Retina (tissue), 1 donor: ENCODE results near the gene AXIN1.
"Not testable (repeated sequence)": the region's sequence is repeated elsewhere in the genome, so short reads cannot be mapped to it uniquely, and the experiment has no call there.

Experiments
- DNase-seq: peaks from one replicate; pipeline ENCODE4 v3.0.0-alpha.2; 2016

The AXIN1 gene

GRCh38 chr16:264440-264951 is 88.0 kb downstream of the AXIN1 start:
- DNase-seq, result no peak

GRCh38 chr16:263944-264343 is 88.6 kb downstream of the AXIN1 start:
- no peak for DNase-seq

GRCh38 chr16:263182-263774 is 89.2 kb downstream of the AXIN1 start:
- no peak for DNase-seq

- no peak for DNase-seq
These were observed 90.3 kb downstream of the AXIN1 start for GRCh38 chr16:262121-262745.

DNA sequence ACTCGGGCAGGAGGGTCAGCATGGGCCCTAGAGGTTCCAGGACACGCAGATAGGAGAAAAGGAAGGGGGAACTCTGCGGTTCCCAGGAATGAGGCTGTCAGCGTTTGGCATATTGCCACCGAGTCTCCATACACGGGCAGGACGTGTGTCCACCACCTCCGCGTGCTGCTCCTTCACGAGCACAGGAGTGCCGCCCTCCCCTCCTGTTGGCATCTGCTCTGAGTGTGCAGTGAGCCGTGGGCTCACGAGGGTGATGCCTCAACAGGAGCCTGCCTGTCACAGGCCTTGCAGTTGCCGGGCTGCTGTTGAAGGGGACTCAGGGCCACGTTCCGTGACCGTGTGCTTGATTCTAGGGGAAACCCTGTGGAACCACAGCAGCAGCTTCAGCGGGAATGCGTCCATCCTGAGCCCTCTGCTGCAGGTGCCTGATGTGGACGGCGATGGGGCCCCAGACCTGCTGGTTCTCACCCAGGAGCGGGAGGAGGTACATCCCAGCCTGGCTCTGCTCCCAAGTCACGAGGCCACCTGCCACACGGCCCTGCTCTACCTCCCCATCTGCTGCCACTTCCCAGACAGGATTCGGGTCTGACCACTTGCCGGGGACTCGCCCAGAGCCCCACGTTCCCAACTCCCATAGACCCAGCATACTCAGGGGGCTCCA is 91.4 kb downstream of the AXIN1 start:
- DNase-seq, result no peak

DNA sequence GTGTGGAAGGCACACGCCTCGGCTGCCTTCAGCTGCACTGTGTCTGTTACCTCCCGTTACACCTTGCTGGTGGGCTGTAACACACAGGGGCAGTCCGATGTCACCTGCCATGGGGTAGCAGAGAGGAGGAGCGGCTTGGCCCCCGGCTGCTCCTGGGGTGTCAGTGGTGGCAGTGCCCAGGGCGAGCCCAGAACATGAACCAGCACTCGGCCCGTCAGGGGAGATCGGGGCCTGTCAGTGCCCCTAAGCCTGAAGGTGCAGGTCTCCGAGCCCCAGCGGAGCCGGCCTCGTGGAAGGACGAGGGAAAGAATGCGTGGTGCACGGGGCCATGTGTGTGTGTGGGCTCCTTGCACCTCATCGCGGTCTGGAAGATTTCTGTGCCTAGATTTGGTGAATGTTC is 92.2 kb downstream of the AXIN1 start:
- DNase-seq, result no peak

DNA sequence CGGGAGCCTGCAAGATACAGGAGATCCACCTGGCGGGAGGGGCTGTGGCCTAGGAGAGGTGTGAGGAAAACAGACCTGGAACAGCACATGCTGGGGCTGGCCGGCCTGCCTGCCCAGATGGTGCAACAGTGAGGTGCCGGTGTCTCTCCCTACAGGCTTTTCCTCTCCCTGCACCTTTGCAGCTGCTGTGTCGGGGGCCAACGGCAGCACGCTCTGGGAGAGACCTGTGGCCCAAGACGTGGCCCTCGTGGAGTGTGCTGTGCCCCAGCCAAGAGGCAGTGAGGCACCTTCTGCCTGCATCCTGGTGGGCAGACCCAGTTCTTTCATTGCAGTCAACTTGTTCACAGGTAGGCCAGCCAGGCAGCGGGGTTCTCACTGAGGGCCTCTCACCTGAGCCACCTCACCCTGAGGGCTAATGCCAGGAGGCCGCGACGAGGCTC is 92.7 kb downstream of the AXIN1 start:
- DNase-seq, result no peak

GRCh38 chr16:259226-259625 is 93.3 kb downstream of the AXIN1 start:
- DNase-seq, result no peak

GRCh38 chr16:258091-258490 is 94.4 kb downstream of the AXIN1 start:
- DNase-seq, result not testable (repeated sequence)

DNA sequence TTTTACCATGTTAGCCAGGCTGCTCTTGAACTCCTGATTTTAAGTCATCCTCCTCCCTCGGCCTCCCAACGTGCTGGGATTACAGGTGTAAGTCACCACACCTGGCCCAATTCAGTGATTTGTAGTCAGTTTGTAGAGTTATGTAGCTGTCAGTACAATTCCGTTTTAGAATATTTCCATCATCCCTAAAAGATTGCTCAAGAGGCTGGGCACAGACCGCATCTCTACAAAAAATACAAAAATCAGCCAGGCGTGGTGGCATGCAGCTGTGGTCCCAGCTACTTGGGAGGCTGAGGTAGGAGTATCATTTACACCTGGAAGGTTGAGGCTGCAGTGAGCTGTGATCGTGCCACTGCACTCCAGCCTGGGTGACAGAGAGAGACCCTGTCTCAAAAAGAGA is 97.3 kb downstream of the AXIN1 start:
- no peak for DNase-seq

DNA sequence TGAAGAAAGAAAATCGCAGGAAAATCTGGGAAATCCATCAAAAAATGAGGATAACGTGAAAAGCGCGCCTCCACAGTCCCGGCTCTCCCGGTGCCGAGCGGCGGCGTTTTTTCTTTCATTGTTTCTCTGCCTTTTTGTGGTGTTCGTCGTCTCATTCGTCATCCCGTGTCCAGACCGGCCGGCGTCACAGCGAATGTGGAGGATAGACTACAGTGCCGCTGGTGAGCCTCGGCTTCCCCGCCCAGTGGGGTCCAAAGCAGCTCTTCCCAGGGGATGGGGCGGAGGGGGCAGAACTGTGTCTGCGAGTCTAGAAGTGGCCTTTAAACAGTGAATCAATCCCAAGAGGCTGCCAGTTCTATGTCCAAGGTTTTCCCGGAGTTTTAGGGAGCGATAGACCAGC is 98.1 kb downstream of the AXIN1 start:
- DNase-seq, result no peak

DNA sequence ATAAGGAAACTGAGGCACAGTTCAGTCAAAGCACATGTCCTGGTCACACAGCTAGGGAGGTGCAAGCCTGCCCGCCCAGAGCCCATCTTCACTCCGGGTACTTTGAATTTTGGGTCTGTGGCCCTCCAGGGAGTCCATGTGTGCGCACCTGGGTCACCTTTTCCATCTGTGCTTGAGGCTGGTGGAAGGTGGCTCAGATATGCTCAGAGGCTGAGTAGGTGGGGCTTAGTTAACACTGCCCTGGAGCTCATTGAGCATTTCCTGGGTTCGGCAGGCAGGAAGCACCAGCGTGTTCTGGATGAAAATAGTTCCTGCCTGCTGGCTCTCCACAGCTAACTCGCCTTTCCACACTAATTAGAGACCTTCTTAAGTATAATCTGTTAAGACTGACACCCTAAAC is 98.7 kb downstream of the AXIN1 start:
- DNase-seq, result no peak

DNA sequence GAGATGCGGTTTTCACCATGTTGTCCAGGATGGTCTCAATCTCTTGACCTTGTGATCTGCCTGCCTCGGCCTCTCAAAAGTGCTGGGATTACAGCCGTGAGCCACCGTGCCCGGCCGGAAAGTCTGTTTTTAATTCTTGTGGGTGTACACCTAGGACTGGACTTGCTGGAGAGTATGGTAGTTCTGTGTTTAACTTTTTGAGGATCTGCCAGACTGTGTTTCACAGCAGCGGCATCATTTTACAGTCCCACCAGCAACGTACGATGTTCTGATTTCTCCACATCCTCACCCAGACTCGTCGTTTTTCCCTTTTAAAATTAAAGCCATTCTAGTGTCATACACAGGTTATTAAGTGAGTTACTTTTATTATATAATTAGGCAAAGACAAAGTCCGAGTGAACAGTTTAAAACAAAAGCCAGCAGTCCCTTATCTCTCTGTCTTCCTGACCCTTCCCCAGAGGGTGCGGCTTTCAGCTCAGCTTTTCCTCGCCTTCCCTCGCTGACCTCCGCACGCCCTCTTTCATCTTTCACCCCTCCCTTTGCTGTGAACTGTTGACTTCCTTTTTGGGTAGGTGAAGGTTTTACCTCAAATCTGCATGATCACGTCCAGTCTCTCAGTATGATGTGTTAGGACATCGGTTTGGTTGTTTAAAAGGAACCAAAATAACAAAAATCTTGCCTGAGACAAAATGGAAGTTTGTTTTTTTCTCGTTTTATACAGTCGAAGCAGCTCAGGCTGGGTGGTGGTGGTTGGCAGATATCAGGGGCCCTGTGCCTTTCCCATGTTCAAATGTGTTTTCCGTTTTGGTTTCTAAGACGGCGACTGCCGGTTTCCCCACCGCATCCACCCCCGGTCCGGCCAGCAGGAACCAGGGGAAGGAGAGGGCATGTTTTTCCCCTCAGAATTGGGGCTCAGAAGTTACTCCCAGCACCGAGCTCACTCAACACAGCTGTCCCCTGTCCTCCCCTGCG is 99.9 kb downstream of the AXIN1 start:
- no peak for DNase-seq

- no peak for DNase-seq
These were observed 103.1 kb downstream of the AXIN1 start for GRCh38 chr16:249431-249830.

GRCh38 chr16:247027-247426 is 105.5 kb downstream of the AXIN1 start:
- DNase-seq, result no peak

DNA sequence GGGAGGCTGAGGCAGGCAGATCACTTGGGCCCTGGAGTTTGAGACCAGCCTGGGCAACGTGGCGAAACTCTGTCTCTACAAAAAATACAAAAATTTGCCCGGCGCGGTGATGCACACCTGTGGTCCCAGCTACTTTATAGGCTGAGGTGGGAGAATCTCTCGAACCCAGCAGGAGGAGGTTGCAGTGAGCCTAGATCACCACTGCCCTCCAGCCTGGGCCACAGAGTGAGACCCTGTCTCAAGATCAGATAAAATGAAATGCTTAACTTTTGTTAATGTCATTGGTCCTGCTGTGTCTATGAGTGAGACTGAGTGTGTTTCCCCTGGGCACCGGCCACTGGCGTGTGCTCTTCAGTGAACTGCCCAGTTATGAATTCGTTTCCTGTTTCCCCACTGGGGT is 107.4 kb downstream of the AXIN1 start:
- no peak for DNase-seq

DNA sequence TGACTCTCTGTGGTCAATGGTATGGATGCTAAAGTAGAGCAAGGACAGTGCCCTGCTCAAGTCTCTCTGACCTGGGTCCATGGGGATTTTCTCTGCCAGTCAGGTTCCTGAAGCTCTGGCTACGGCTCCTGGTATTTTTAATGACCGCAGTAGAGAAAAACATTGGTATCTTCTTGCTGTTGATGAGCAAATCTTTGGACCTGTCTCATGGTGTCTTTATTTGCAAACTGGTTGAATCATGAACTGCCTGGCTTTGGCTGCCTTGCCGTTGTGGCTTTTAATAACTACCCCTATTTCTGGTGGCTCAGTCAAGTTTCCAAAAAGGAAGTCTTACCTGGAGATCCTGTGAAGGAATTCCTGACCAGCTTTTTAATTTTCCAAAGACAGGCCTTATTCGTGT is 109.2 kb downstream of the AXIN1 start:
- DNase-seq, result no peak

DNA sequence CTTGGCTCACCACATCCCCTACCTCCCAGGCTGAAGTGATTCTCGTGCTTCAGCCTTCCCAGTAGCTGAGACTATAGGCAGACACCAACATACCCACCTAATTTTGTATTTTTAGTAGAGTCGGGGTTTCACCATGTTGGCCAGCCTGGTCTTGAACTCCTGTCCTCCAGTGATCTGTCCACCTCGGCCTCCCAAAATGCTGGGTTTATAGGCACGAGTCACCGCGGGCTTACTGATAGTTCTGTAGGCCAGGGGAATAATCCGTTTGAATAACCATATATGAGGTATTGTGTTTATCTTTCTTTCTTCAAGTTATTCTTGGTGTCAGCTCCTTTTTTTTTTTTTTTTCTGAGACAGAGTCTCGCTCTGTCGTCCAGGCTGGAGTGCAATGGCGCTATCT is 110.2 kb downstream of the AXIN1 start:
- DNase-seq, result no peak

- no peak for DNase-seq
These were observed 112.0 kb downstream of the AXIN1 start for GRCh38 chr16:240559-240958.

DNA sequence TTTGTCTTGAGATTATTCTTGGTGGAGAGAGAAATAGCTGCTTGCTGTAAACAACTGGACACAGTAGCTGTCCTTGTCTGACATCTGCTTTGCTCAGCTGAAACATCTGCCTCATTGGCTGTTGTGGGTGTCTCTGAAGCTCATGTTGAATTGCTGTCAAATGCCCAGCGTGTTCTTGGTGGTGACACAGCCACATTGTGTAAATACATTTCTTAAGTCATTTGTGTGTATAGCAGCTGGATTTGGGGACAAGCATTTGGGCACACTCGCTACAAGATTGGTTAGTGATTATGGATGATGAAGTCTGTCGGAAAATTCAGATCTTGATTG is 112.6 kb downstream of the AXIN1 start:
- no peak for DNase-seq
